ENCODE data around the gene DBN1.
"Not testable (repeated sequence)": the region's sequence is repeated elsewhere in the genome, so short reads cannot be mapped to it uniquely, and the experiment has no call there.

DBN1 gene

GRCh38 chr5:177427919-177428573 lies 45.4 kb downstream of the DBN1 start:
- no peak for DNase-seq

GRCh38 chr5:177427211-177427822 lies 46.1 kb downstream of the DBN1 start:
- DNase-seq, result no peak

GRCh38 chr5:177426566-177427210 lies 46.7 kb downstream of the DBN1 start, which contains the start of gene GRK6:
Gene GRK6, plus strand, starts transcription at chr5:177426676. Its CDS starts 170 bp downstream, at chr5:177426846.
- no peak for DNase-seq

- DNase-seq, result peak; percentile 99 to 100
Measured at GRCh38 chr5:177425801-177426565, 47.5 kb downstream of the DBN1 start.

DNA sequence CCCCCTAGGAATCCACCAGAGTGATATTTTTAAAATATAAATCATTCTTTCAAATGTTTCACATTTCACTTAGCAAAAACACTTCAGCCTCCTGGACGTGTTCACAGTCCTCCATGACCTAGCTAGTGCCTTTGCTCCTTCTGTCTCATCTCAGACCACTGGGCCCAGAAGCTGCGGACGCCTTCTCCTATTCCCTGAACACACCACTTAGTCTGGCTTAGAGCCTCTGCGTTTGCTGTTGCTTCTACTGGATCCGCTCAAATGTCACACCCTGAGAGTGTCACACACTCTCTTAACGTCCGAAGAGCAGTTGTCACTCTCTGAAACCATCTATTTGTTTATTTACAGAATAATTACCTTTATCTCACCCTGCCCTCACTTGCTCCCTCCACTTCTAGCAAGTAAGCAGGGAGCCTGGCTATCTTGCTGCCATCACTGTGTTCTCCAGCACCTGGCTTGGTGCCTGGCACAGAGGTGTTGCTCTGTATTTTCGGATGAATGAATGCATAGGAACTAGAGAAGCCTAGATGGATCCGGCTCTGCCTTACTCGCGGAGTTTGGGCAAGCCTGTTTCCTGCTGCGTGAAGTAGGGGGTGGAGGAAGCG lies 48.1 kb downstream of the DBN1 start:
- no peak for DNase-seq

DNA sequence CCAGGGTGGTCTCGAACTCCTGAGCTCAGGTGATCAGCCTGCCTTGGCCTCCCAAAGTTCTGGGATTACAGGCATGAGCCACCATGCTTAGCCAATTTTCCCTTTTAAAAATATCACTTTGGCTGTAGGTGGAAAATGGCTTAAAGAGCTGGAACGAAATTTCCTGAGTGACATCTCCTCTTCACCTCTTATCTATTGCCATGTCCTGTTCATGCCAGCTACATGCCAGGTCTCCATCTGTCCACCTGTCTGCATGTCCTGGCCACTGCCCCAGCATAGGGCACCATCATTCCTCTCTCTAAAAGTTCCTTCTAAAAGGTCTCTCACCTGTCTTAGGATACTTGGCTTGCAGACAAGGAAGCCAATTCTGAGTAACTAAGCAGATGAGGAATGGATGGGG lies 49.8 kb downstream of the DBN1 start:
- DNase-seq, result peak in 1 of 2 experiments; percentile 8

DNA sequence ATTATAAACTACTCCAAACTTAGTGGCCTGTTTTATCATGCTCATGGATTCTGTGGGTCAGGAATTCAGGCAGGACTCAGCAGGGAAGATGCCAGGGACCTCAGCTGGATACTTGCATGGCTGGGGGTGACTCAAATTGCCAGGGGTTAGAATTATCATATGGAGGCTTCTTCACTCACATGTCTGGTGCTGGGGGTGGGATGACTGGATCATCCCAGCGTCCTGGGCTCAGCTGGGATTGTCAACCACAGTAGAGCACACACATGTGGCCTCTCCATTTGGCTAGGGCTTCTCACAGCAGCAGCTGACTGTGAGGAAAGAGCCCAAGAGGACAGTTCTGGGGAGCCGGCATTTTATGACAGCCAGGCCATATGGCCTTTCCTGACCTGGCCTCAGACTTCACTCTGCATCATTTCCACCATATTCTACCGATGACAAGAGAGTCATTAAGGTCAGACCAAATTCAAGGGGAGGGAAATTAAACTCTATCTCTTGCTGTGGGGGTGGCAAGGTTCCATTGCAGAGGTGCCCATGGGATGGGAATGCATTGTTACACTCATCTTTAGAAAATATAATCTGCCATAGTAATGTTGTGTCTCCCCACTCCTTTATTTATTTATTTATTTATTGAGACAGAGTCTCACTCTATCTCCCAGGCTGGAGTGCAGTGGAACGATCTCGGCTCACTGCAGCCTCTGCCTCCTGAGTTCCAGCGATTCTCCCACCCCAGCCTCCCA lies 52.2 kb downstream of the DBN1 start:
- DNase-seq, result no peak

DNA sequence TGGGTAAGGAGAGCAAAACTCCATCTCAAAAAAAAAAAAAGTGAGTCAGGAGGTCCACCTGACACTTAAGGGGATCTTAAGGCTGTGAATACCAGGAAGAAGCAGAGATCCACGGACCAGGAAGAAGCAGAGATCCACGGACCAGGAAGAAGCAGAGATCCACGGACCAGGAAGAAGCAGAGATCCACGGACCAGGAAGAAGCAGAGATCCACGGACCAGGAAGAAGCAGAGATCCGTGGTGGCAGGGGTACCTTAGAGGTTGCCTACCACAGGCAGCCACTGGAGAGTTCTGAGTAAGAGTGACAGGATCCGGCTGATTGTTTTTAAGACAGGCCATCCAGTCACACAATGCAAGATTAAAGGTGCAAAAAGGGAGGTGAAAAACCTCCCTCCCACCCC lies 53.0 kb downstream of the DBN1 start:
- DNase-seq, result not testable (repeated sequence)

DNA sequence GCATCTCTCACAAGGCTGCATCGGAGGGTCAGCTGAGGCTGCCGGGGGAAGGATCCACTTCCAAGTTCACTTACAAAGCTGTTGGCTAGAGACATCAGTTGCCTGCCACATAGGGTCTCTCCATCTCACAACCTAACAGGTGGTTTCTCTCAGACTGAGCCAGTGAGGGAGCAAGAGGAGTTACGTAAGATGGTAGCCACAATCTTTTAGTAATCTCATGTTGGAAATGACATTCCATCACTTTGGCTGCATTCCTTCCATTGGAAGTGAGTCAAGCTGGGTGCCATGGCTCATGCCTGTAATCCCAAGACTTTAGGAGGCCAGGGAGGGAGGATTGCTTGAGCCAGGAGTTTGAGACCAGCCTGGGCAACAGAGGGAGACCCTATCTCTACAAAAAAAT lies 54.4 kb downstream of the DBN1 start:
- DNase-seq, result no peak

- DNase-seq, result not testable (repeated sequence)
Measured at GRCh38 chr5:177417081-177417480, 56.4 kb downstream of the DBN1 start.

DNA sequence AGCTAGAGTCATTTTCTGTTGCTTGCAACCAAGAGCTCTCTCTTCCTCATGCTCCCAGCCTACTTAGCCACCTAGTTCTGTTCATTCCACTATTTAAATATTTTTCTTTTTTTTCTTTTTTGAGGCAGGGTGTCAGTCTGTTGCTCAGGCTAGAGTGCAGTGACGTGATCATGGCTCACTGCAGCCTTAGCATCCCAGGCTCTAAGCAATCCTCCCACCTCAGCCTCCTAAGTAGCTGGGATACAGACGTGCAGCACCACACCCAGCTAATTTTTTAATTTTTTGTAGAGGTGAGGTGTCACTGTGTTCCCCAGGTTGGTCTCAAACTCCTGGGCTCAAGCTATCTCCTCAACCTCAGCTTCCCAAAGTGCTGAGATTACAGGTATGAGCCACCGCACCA lies 59.0 kb downstream of the DBN1 start:
- DNase-seq, result no peak

DNA sequence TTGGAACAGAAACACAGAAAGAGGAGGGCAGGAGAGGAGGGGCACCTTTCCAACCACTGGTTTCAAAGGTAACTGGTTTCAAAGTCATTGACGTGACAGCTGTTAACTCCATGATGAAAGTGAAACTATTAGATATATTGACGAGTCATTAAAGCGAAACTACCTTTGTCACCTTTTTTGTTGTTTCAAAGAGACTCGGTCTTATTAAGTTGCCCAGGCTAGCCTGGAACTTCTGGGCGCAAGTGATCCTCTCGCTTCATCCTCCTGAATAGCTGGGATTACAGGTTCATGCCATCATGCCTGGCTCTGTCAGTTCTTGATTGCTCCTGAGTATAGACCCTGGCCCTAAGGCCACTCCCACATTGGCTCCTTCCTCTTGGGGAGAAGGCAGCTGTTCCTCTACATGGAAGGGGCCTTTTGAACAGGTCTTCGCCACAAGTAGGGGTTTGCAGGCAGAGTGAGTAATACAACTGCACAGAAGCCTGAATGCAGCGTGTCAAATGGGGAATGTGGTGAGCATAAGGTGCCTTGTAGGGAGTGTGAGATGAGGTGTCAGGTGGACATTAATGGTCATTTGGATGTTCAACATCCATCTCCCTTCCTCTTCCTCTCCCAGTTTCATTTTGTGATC lies 60.7 kb downstream of the DBN1 start:
- no peak for DNase-seq

DNA sequence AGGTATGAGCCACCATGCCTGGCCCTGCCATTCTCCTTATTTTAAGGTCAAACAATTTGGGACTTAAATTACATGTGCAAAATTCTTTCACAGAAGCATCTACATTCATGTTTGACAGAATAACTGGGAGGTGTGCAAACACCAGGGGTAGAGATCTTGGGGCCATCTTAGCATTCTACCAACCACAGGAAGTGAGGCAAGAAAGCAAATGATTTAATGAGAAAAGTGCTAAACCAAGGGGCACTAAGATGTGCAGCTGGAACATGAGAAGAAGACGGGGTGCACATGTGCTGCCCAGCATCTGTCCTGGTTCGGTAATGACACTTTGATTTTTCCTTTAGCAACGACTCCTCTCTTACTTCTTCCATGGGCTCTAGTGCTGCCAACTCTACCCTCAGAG lies 62.9 kb downstream of the DBN1 start:
- no peak for DNase-seq

- DNase-seq, result no peak
Measured at GRCh38 chr5:177409043-177409801, 64.2 kb downstream of the DBN1 start, which contains the start of gene F12. Gene F12, minus strand, starts transcription at chr5:177409564. Its CDS starts 37 bp downstream, at chr5:177409527.

Data from cerebellar nuclear complex (tissue), 1 donor.